OCI-LY1 (cell line): ENCODE measurements around the gene DNAJC5G.

Experiments
- H2AFZ ChIP-seq: fragments of 200-600 bp; sonication (generic), shearing (Covaris generic); 2 replicates; pipeline ENCODE4 v1.6.0; 2014; ENCODE audit warnings: antibody characterized with exemption, mild to moderate bottlenecking, low read length
- H3F3A ChIP-seq: fragments of 200-600 bp; sonication (generic), shearing (Covaris generic); 2 replicates; pipeline ENCODE4 v1.6.0; 2014; ENCODE audit warnings: mild to moderate bottlenecking, antibody characterized with exemption, low read length, moderate library complexity; ENCODE audit not compliant: insufficient read depth
- H3K27ac ChIP-seq: fragments of 200-600 bp; sonication (generic); 2 replicates; pipeline ENCODE4 v1.5.1; 2014; ENCODE audit warnings: low read length, mixed run types, mild to moderate bottlenecking, low read depth; ENCODE audit not compliant: poor library complexity, severe bottlenecking
- H3K27me3 ChIP-seq: fragments of 200-600 bp; sonication (generic); 2 replicates; pipeline ENCODE4 v1.6.0; 2014; ENCODE audit warnings: antibody characterized with exemption, mild to moderate bottlenecking, low read length, moderate library complexity; ENCODE audit not compliant: insufficient read depth
- H3K36me3 ChIP-seq: fragments of 200-600 bp; sonication (generic); 2 replicates; pipeline ENCODE4 v1.6.1; 2014; ENCODE audit warnings: mild to moderate bottlenecking, antibody characterized with exemption, low read length, moderate library complexity, mixed read lengths; ENCODE audit not compliant: insufficient read depth
- H3K4me1 ChIP-seq: fragments of 200-600 bp; sonication (generic); 2 replicates; pipeline ENCODE4 v1.5.1; 2014; ENCODE audit warnings: mild to moderate bottlenecking, low read length, moderate library complexity; ENCODE audit not compliant: insufficient read depth, severe bottlenecking
- H3K4me2 ChIP-seq: fragments of 200-600 bp; sonication (generic), shearing (Covaris generic); 2 replicates; pipeline ENCODE4 v1.6.1; 2014; ENCODE audit warnings: low read length
- H3K4me3 ChIP-seq: fragments of 200-600 bp; sonication (generic); 2 replicates; pipeline ENCODE4 v1.5.1; 2014; ENCODE audit warnings: low read length, low read depth, mild to moderate bottlenecking, mixed read lengths; ENCODE audit not compliant: poor library complexity, severe bottlenecking
- H3K79me2 ChIP-seq: fragments of 200-600 bp; shearing (Covaris generic); 2 replicates; pipeline ENCODE4 v1.6.1; 2016; ENCODE audit warnings: mixed run types, low read length, mixed read lengths; ENCODE audit not compliant: insufficient read depth
- H3K9ac ChIP-seq: fragments of 200-600 bp; sonication (generic), shearing (Covaris generic); 2 replicates; pipeline ENCODE4 v1.6.1; 2014; ENCODE audit warnings: mild to moderate bottlenecking, low read length, mixed read lengths
- H3K9me2 ChIP-seq: fragments of 200-600 bp; sonication (generic), shearing (Covaris generic); 2 replicates; pipeline ENCODE4 v1.6.1; 2014; ENCODE audit warnings: low read depth, mild to moderate bottlenecking, low read length, mixed read lengths
- H3K9me3 ChIP-seq: fragments of 200-600 bp; shearing (Covaris generic); 2 replicates; pipeline ENCODE4 v1.6.1; 2014; ENCODE audit warnings: low read length, mixed read lengths
- H4K20me1 ChIP-seq: fragments of 200-600 bp; sonication (generic), shearing (Covaris generic); 2 replicates; pipeline ENCODE4 v1.6.0; 2016; ENCODE audit warnings: mild to moderate bottlenecking, low read length; ENCODE audit not compliant: insufficient read depth
- EZH2 ChIP-seq: fragments of 200-600 bp; sonication (generic), shearing (Covaris generic); IDR thresholded peaks from 2 replicates; pipeline ENCODE4 v1.8.0; 2017; ENCODE audit warnings: borderline replicate concordance, mixed run types, mild to moderate bottlenecking, antibody characterized with exemption, low read length, moderate library complexity, mixed read lengths
- TF ChIP-seq, protein P1 (sequence below): fragments of 200-600 bp; sonication (generic), shearing (Covaris generic); IDR thresholded peaks from 2 replicates; pipeline ENCODE4 v1.5.1; 2017; ENCODE audit warnings: mild to moderate bottlenecking, antibody characterized with exemption, low read length, moderate library complexity, mixed read lengths

Gene DNAJC5G

GRCh38 chr2:27306573-27307286 is 31.5 kb downstream of the DNAJC5G start:
- Histone ChIP-seq H3K27ac (no peak overlapping the region), H3K36me3 (peaks cover 19% of the 10 kb centered on the region), H3K4me2 (no peak overlapping the region), H3K79me2 (no peaks in the 10 kb centered on the region), H3K4me1 (peaks cover 8% of the 10 kb centered on the region), H3F3A (no peaks in the 10 kb centered on the region), H2AFZ (no peak overlapping the region), H3K9me3 (no peaks in the 10 kb centered on the region), H3K27me3 (no peaks in the 10 kb centered on the region), H3K9me2 (no peaks in the 10 kb centered on the region), H4K20me1 (no peaks in the 10 kb centered on the region), H3K9ac (no peak overlapping the region), H3K4me3 (no peak overlapping the region)
- no peak for TF ChIP-seq EZH2
- TF ChIP-seq, protein P1, sequence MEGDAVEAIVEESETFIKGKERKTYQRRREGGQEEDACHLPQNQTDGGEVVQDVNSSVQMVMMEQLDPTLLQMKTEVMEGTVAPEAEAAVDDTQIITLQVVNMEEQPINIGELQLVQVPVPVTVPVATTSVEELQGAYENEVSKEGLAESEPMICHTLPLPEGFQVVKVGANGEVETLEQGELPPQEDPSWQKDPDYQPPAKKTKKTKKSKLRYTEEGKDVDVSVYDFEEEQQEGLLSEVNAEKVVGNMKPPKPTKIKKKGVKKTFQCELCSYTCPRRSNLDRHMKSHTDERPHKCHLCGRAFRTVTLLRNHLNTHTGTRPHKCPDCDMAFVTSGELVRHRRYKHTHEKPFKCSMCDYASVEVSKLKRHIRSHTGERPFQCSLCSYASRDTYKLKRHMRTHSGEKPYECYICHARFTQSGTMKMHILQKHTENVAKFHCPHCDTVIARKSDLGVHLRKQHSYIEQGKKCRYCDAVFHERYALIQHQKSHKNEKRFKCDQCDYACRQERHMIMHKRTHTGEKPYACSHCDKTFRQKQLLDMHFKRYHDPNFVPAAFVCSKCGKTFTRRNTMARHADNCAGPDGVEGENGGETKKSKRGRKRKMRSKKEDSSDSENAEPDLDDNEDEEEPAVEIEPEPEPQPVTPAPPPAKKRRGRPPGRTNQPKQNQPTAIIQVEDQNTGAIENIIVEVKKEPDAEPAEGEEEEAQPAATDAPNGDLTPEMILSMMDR: no peak

DNA sequence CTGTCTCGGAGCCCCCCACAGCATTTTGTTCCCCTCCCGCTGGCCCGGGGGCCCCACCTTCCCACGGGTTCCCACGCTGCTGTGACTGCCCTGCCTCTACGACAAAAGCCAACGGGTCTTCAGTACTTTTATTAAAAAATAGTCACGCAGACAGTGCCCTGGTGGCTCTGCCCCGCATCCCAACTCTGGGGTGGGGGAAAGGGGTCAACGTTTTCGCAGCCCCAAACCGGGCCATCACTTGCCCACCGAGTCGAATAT is 32.0 kb downstream of the DNAJC5G start:
- H4K20me1 ChIP-seq: no peaks in the 10 kb centered on the region
- H3K9ac ChIP-seq: no peak overlapping the region

GRCh38 chr2:27307545-27308358 is 32.5 kb downstream of the DNAJC5G start:
- Histone ChIP-seq H3K27ac (no peak overlapping the region), H3K79me2 (no peaks in the 10 kb centered on the region), H3K36me3 (peaks cover 25% of the 10 kb centered on the region), H3K9ac (no peak overlapping the region), H2AFZ (no peak overlapping the region), H4K20me1 (no peaks in the 10 kb centered on the region), H3K9me2 (no peaks in the 10 kb centered on the region), H3K4me1 (peaks cover 7% of the 10 kb centered on the region), H3K4me3 (no peak overlapping the region), H3K4me2 (no peak overlapping the region), H3K9me3 (no peaks in the 10 kb centered on the region), H3K27me3 (no peaks in the 10 kb centered on the region), H3F3A (no peaks in the 10 kb centered on the region)
- TF ChIP-seq, protein P1: no peak
- TF ChIP-seq EZH2: no peak

More for the DNA sequence above, 32.0 kb downstream of the DNAJC5G start:
- H3K9me3 ChIP-seq: no peaks in the 10 kb centered on the region
- no peaks in the 10 kb centered on the region for H3K79me2 ChIP-seq
- H3K9me2 ChIP-seq: no peaks in the 10 kb centered on the region
- H3K27me3 ChIP-seq: no peaks in the 10 kb centered on the region
- H3K27ac ChIP-seq: no peak overlapping the region
- H2AFZ ChIP-seq: no peak overlapping the region
- no peaks in the 10 kb centered on the region for H3F3A ChIP-seq
- H3K36me3 ChIP-seq: peaks cover 24% of the 10 kb centered on the region
- no peak overlapping the region for H3K4me2 ChIP-seq
- no peak for TF ChIP-seq EZH2
- TF ChIP-seq, protein P1: no peak
- no peak overlapping the region for H3K4me3 ChIP-seq
- peaks cover 8% of the 10 kb centered on the region for H3K4me1 ChIP-seq
